Dedifferentiated amniotic fluid mesenchymal stem cell (primary cell): ENCODE results near the gene PRSS38.

ENCODE experiments used
- DNase-seq: peaks from one replicate; pipeline ENCODE4 v3.0.0-alpha.2; 2016; ENCODE audit errors: extremely low spot score

The PRSS38 gene

GRCh38 chr1:227885135-227885647 lies 69.7 kb downstream of the PRSS38 start:
- DNase-seq = no peak

- no peak for DNase-seq
Measured at GRCh38 chr1:227885648-227886502, 70.4 kb downstream of the PRSS38 start.

- DNase-seq = no peak
Measured at GRCh38 chr1:227886503-227886961, 71.1 kb downstream of the PRSS38 start.

- no peak for DNase-seq
Measured at GRCh38 chr1:227886993-227887696, 71.7 kb downstream of the PRSS38 start.

GRCh38 chr1:227887697-227888403 lies 72.4 kb downstream of the PRSS38 start:
- no peak for DNase-seq

GRCh38 chr1:227888404-227889046 lies 73.0 kb downstream of the PRSS38 start:
- DNase-seq = no peak

- DNase-seq = no peak
Measured at GRCh38 chr1:227889047-227889862, 73.8 kb downstream of the PRSS38 start.

GRCh38 chr1:227889863-227890405 lies 74.5 kb downstream of the PRSS38 start:
- no peak for DNase-seq

- no peak for DNase-seq
Measured at GRCh38 chr1:227890451-227891222, 75.2 kb downstream of the PRSS38 start.

GRCh38 chr1:227891223-227891954 lies 75.9 kb downstream of the PRSS38 start:
- DNase-seq = no peak

- DNase-seq = no peak
Measured at GRCh38 chr1:227891955-227892488, 76.5 kb downstream of the PRSS38 start.

GRCh38 chr1:227892489-227893299 lies 77.2 kb downstream of the PRSS38 start:
- no peak for DNase-seq

GRCh38 chr1:227893300-227893948 lies 77.9 kb downstream of the PRSS38 start:
- no peak for DNase-seq

GRCh38 chr1:227893949-227894721 lies 78.7 kb downstream of the PRSS38 start:
- DNase-seq = no peak

- no peak for DNase-seq
Measured at GRCh38 chr1:227894831-227895451, 79.5 kb downstream of the PRSS38 start.
